Neuronal stem cell (in vitro differentiated cells): ENCODE measurements around the gene ENPP4.

Source experiments
- DNase-seq: peaks from one replicate; pipeline ENCODE4 v3.0.0-alpha.2; 2013; ENCODE audit warnings: low spot score
- H2AFZ ChIP-seq: one replicate; pipeline ENCODE4 v1.6.1; 2013; ENCODE audit warnings: mild to moderate bottlenecking, low read length, inconsistent platforms
- H2AK5ac ChIP-seq: 2 replicates; pipeline ENCODE4 v1.6.1; 2013; ENCODE audit warnings: low read depth, mild to moderate bottlenecking, inconsistent platforms, low read length, moderate library complexity, mixed read lengths
- H2BK120ac ChIP-seq: 2 replicates; pipeline ENCODE4 v1.6.1; 2013; ENCODE audit warnings: low read depth, mild to moderate bottlenecking, inconsistent platforms, low read length, moderate library complexity, mixed read lengths
- H2BK12ac ChIP-seq: one replicate; pipeline ENCODE4 v1.6.1; 2013; ENCODE audit warnings: low read length, inconsistent platforms
- H2BK15ac ChIP-seq: 2 replicates; pipeline ENCODE4 v1.6.1; 2013; ENCODE audit warnings: mild to moderate bottlenecking, low read length, inconsistent platforms, mixed read lengths
- H2BK5ac ChIP-seq: one replicate; pipeline ENCODE4 v1.6.1; 2013; ENCODE audit warnings: inconsistent platforms, mild to moderate bottlenecking, low read length, moderate library complexity
- H3K14ac ChIP-seq: one replicate; pipeline ENCODE4 v1.6.1; 2013; ENCODE audit warnings: low read length, inconsistent platforms
- H3K18ac ChIP-seq: 2 replicates; pipeline ENCODE4 v1.6.1; 2013; ENCODE audit warnings: low read length, inconsistent platforms
- H3K23ac ChIP-seq: 2 replicates; pipeline ENCODE4 v1.6.1; 2013; ENCODE audit warnings: low read depth, mild to moderate bottlenecking, mixed read lengths, low read length, inconsistent platforms; ENCODE audit not compliant: poor library complexity
- H3K27ac ChIP-seq: replicated peaks from 3 replicates; pipeline ENCODE4 v1.5.1; 2013; ENCODE audit warnings: low read length, inconsistent platforms
- H3K27me3 ChIP-seq, 3 experiments: 2 replicates each; pipeline ENCODE4 v1.6.1; 2013; ENCODE audit warnings: low read length in 3 of 3, mild to moderate bottlenecking in 2 of 3, inconsistent platforms in 1 of 3, low read depth in 1 of 3, mixed read lengths in 1 of 3, moderate library complexity in 1 of 3; ENCODE audit not compliant: control insufficient read depth in 3 of 3, insufficient read depth in 3 of 3
- H3K36me3 ChIP-seq, 2 donors: replicated peaks in 1 of 2; 2 replicates each; pipeline ENCODE4 v1.6.1; 2013; ENCODE audit warnings: low read length in 2 of 2; ENCODE audit not compliant: control insufficient read depth in 2 of 2, insufficient read depth in 2 of 2
- H3K4ac ChIP-seq: 2 replicates; pipeline ENCODE4 v1.6.1; 2013; ENCODE audit warnings: inconsistent platforms, mild to moderate bottlenecking, low read length, moderate library complexity
- H3K4me1 ChIP-seq, 2 donors: 1 replicate in 1 of 2; 2 replicates in 1 of 2; pipeline ENCODE4 v1.6.1; 2013; ENCODE audit warnings: low read length in 2 of 2, low read depth in 1 of 2; ENCODE audit not compliant: control insufficient read depth in 2 of 2, insufficient read depth in 1 of 2
- H3K4me2 ChIP-seq: one replicate; pipeline ENCODE4 v1.6.1; 2013; ENCODE audit warnings: mild to moderate bottlenecking, low read length, inconsistent platforms; ENCODE audit not compliant: insufficient read depth, poor library complexity, severe bottlenecking
- H3K4me3 ChIP-seq, 2 donors: 2 replicates each; pipeline ENCODE4 v1.5.1; 2013; ENCODE audit warnings: low read length in 2 of 2, mild to moderate bottlenecking in 2 of 2, inconsistent platforms in 1 of 2, moderate library complexity in 1 of 2
- H3K79me1 ChIP-seq: one replicate; pipeline ENCODE4 v1.6.1; 2013; ENCODE audit warnings: low read depth, mild to moderate bottlenecking, inconsistent platforms, low read length, moderate library complexity
- H3K9ac ChIP-seq: one replicate; pipeline ENCODE4 v1.6.1; 2013; ENCODE audit warnings: mild to moderate bottlenecking, low read depth, low read length, inconsistent platforms; ENCODE audit not compliant: poor library complexity
- H3K9me3 ChIP-seq, 2 donors: replicated peaks in 1 of 2; 2 replicates each; pipeline versions ENCODE3 to v1.6.1; 2013; ENCODE audit warnings: low read length in 2 of 2, mild to moderate bottlenecking in 2 of 2, inconsistent platforms in 1 of 2, low read depth in 1 of 2, mixed read lengths in 1 of 2, moderate library complexity in 1 of 2; ENCODE audit not compliant: control insufficient read depth in 2 of 2, insufficient read depth in 1 of 2
- H4K8ac ChIP-seq: one replicate; pipeline ENCODE4 v1.6.1; 2013; ENCODE audit warnings: low read depth, mild to moderate bottlenecking, inconsistent platforms, low read length, moderate library complexity
- H4K91ac ChIP-seq: one replicate; pipeline ENCODE4 v1.6.1; 2013; ENCODE audit warnings: low read length, low read depth, mild to moderate bottlenecking, inconsistent platforms; ENCODE audit not compliant: poor library complexity
- WGBS, 2 donors: extraction: QIAGEN DNeasy Blood & Tissue Kit; methylation state at CpG; one replicate each; pipeline ENCODE4 v1.1.7; 2013; ENCODE audit warnings: missing lambda C conversion rate in 2 of 2, mixed read lengths in 1 of 2; ENCODE audit not compliant: insufficient read length in 2 of 2, insufficient replicate concordance in 1 of 2; ENCODE audit errors: extremely low coverage in 2 of 2; 5-methylcytosine and 5-hydroxymethylcytosine counted together

ENPP4 gene

GRCh38 chr6:46104209-46104608, 25.6 kb upstream of the ENPP4 start:
- no peak overlapping the region for H2AFZ ChIP-seq
- no peak overlapping the region for H2BK120ac ChIP-seq
- no peaks in the 10 kb centered on the region for H3K27me3 ChIP-seq
- H4K91ac ChIP-seq = no peak overlapping the region
- no peak overlapping the region for H4K8ac ChIP-seq
- H3K27ac ChIP-seq = no peak overlapping the region
- no peaks in the 10 kb centered on the region for H3K36me3 ChIP-seq
- H3K4me2 ChIP-seq = no peak overlapping the region
- no peak overlapping the region for H3K4me3 ChIP-seq
- H2BK12ac ChIP-seq = no peak overlapping the region
- no peaks in the 10 kb centered on the region for H3K4me1 ChIP-seq
- no CpG with 5 or more reads among the region's 3 CpGs for WGBS, 2 donors
- no peak overlapping the region for H2BK15ac ChIP-seq
- H2AK5ac ChIP-seq = no peak overlapping the region
- H3K79me1 ChIP-seq = no peaks in the 10 kb centered on the region
- H3K18ac ChIP-seq = no peak overlapping the region
- no peak overlapping the region for H3K23ac ChIP-seq
- H3K9ac ChIP-seq = no peak overlapping the region
- DNase-seq = no peak
- H3K9me3 ChIP-seq = peaks cover 0 to 2% of the 10 kb centered on the region in 2 donors
- H3K4ac ChIP-seq = no peak overlapping the region
- no peak overlapping the region for H2BK5ac ChIP-seq
- no peak overlapping the region for H3K14ac ChIP-seq

- no peak overlapping the region for H2BK15ac ChIP-seq
- WGBS, 2 donors = no CpG with 5 or more reads among the region's 1 CpG
- no peaks in the 10 kb centered on the region for H3K79me1 ChIP-seq
- no peak overlapping the region for H3K27ac ChIP-seq
- H3K9ac ChIP-seq = no peak overlapping the region
- no peak overlapping the region for H4K8ac ChIP-seq
- H3K4me1 ChIP-seq = no peaks in the 10 kb centered on the region
- H2AK5ac ChIP-seq = no peak overlapping the region
- H2AFZ ChIP-seq = no peak overlapping the region
- H3K4me2 ChIP-seq = no peak overlapping the region
- no peak overlapping the region for H3K23ac ChIP-seq
- peaks cover 0 to 2% of the 10 kb centered on the region in 2 donors for H3K9me3 ChIP-seq
- H2BK12ac ChIP-seq = no peak overlapping the region
- no peak overlapping the region for H2BK5ac ChIP-seq
- no peak for DNase-seq
- no peak overlapping the region for H2BK120ac ChIP-seq
- no peak overlapping the region for H3K4me3 ChIP-seq
- H4K91ac ChIP-seq = no peak overlapping the region
- no peak overlapping the region for H3K18ac ChIP-seq
- H3K4ac ChIP-seq = no peak overlapping the region
- H3K14ac ChIP-seq = no peak overlapping the region
- H3K36me3 ChIP-seq = no peaks in the 10 kb centered on the region
- H3K27me3 ChIP-seq = no peaks in the 10 kb centered on the region
These were observed 24.2 kb upstream of the ENPP4 start for GRCh38 chr6:46105568-46105967.

- no peaks in the 10 kb centered on the region for H3K36me3 ChIP-seq
These were observed 16.4 kb upstream of the ENPP4 start for GRCh38 chr6:46113370-46113769.

GRCh38 chr6:46115634-46116033, 14.2 kb upstream of the ENPP4 start:
- H3K23ac ChIP-seq = no peak overlapping the region
- no peak for DNase-seq
- H2BK120ac ChIP-seq = no peak overlapping the region
- no peaks in the 10 kb centered on the region for H3K79me1 ChIP-seq
- H2BK12ac ChIP-seq = no peak overlapping the region
- H2BK5ac ChIP-seq = no peak overlapping the region
- H3K18ac ChIP-seq = no peak overlapping the region
- no peak overlapping the region for H2BK15ac ChIP-seq
- H3K4ac ChIP-seq = no peak overlapping the region
- H3K14ac ChIP-seq = no peak overlapping the region
- no peak overlapping the region for H2AFZ ChIP-seq
- no CpG with 5 or more reads among the region's 1 CpG for WGBS, 2 donors
- H3K27me3 ChIP-seq = no peaks in the 10 kb centered on the region
- no peak overlapping the region for H3K4me3 ChIP-seq
- no peak overlapping the region for H3K9ac ChIP-seq
- H3K9me3 ChIP-seq = no peaks in the 10 kb centered on the region
- H4K8ac ChIP-seq = no peak overlapping the region
- no peak overlapping the region for H3K27ac ChIP-seq
- no peaks in the 10 kb centered on the region for H3K36me3 ChIP-seq
- no peak overlapping the region for H3K4me2 ChIP-seq
- no peak overlapping the region for H2AK5ac ChIP-seq
- no peaks in the 10 kb centered on the region for H3K4me1 ChIP-seq
- H4K91ac ChIP-seq = no peak overlapping the region

More at GRCh38 chr6:46113370-46113769, 16.4 kb upstream of the ENPP4 start:
- H3K4me2 ChIP-seq = no peak overlapping the region
- no peak for DNase-seq
- no peak overlapping the region for H3K14ac ChIP-seq
- no peak overlapping the region for H3K4ac ChIP-seq
- no peak overlapping the region for H4K8ac ChIP-seq
- H2BK120ac ChIP-seq = no peak overlapping the region
- no peak overlapping the region for H3K4me3 ChIP-seq
- no peaks in the 10 kb centered on the region for H3K4me1 ChIP-seq
- no peak overlapping the region for H3K9ac ChIP-seq
- no peak overlapping the region for H3K23ac ChIP-seq
- H3K9me3 ChIP-seq = no peaks in the 10 kb centered on the region
- H2BK5ac ChIP-seq = no peak overlapping the region
- H3K18ac ChIP-seq = no peak overlapping the region
- H2AFZ ChIP-seq = no peak overlapping the region
- H4K91ac ChIP-seq = no peak overlapping the region
- no peak overlapping the region for H2BK12ac ChIP-seq
- WGBS, 2 donors = no CpG with 5 or more reads among the region's 1 CpG
- no peaks in the 10 kb centered on the region for H3K79me1 ChIP-seq
- no peak overlapping the region for H2BK15ac ChIP-seq
- no peak overlapping the region for H2AK5ac ChIP-seq
- no peaks in the 10 kb centered on the region for H3K27me3 ChIP-seq
- no peak overlapping the region for H3K27ac ChIP-seq
